ENCODE measurements around the gene UBE2N.
"Not testable (repeated sequence)": the region's sequence is repeated elsewhere in the genome, so short reads cannot be mapped to it uniquely, and the experiment has no call there.

Gene UBE2N

GRCh38 chr12:93413064-93413463 lies 28.7 kb downstream of the UBE2N start:
- TF ChIP-seq POLR2AphosphoS5 (IDR thresholded peaks at IDR 0.05; ENCODE audit: low read depth): no peak
- peak; percentile 19; the same call in 1 of the 2 replicates for TF ChIP-seq SPI1 (IDR thresholded peaks at IDR 0.05; ENCODE audit: borderline replicate concordance, low read depth)
- TF ChIP-seq REST (IDR thresholded peaks at IDR 0.05; ENCODE audit: insufficient replicate concordance, low read depth): no peak
- no peak overlapping the region for H3K27ac ChIP-seq (replicated peaks)
- DNase-seq (ENCODE audit: low read depth in 1 of 2, low spot score in 1 of 2): peak in 1 of 2 experiments; percentile 13

GRCh38 chr12:93412396-93412795 lies 29.4 kb downstream of the UBE2N start:
- not testable (repeated sequence) for H3K27ac ChIP-seq (replicated peaks); DNase-seq (ENCODE audit: low read depth in 1 of 2, low spot score in 1 of 2); H3K4me3 ChIP-seq (replicated peaks; ENCODE audit: insufficient read depth, low read length); H3K27me3 ChIP-seq (ENCODE audit: insufficient read depth, poor library complexity, severe bottlenecking)

More at GRCh38 chr12:93413064-93413463, 28.7 kb downstream of the UBE2N start:
- H3K27me3 ChIP-seq (ENCODE audit: insufficient read depth, poor library complexity, severe bottlenecking): no peaks in the 10 kb centered on the region
- no peak overlapping the region for H3K4me3 ChIP-seq (replicated peaks; ENCODE audit: insufficient read depth, low read length)

GRCh38 chr12:93411060-93411459 lies 30.7 kb downstream of the UBE2N start:
- H3K4me3 ChIP-seq (replicated peaks; ENCODE audit: insufficient read depth, low read length); DNase-seq (ENCODE audit: low read depth in 1 of 2, low spot score in 1 of 2); H3K27me3 ChIP-seq (ENCODE audit: insufficient read depth, poor library complexity, severe bottlenecking); H3K27ac ChIP-seq (replicated peaks): not testable (repeated sequence)

GRCh38 chr12:93409343-93410187 lies 32.2 kb downstream of the UBE2N start:
- not testable (repeated sequence) for H3K27ac ChIP-seq (replicated peaks); H3K27me3 ChIP-seq (ENCODE audit: insufficient read depth, poor library complexity, severe bottlenecking); DNase-seq (ENCODE audit: low read depth in 1 of 2, low spot score in 1 of 2); H3K4me3 ChIP-seq (replicated peaks; ENCODE audit: insufficient read depth, low read length)

- DNase-seq (ENCODE audit: low read depth in 1 of 2, low spot score in 1 of 2): no peak
- no peak for TF ChIP-seq SPI1 (IDR thresholded peaks at IDR 0.05; ENCODE audit: borderline replicate concordance, low read depth)
- TF ChIP-seq POLR2AphosphoS5 (IDR thresholded peaks at IDR 0.05; ENCODE audit: low read depth): no peak
- TF ChIP-seq CTCF (IDR thresholded peaks at IDR 0.05; ENCODE audit: insufficient read depth, low read length): no peak
- TF ChIP-seq REST (IDR thresholded peaks at IDR 0.05; ENCODE audit: insufficient replicate concordance, low read depth): no peak
- TF ChIP-seq GABPA (IDR thresholded peaks at IDR 0.05; ENCODE audit: low read depth): no peak
- no peaks in the 10 kb centered on the region for H3K27me3 ChIP-seq (ENCODE audit: insufficient read depth, poor library complexity, severe bottlenecking)
- H3K4me3 ChIP-seq (replicated peaks; ENCODE audit: insufficient read depth, low read length): no peak overlapping the region
- H3K27ac ChIP-seq (replicated peaks): no peak overlapping the region
These were observed 32.9 kb downstream of the UBE2N start for GRCh38 chr12:93408813-93409212.

GRCh38 chr12:93407963-93408283 lies 33.8 kb downstream of the UBE2N start:
- TF ChIP-seq SPI1 (IDR thresholded peaks at IDR 0.05; ENCODE audit: borderline replicate concordance, low read depth): no peak
- no peak for TF ChIP-seq REST (IDR thresholded peaks at IDR 0.05; ENCODE audit: insufficient replicate concordance, low read depth)
- no peak for TF ChIP-seq GABPA (IDR thresholded peaks at IDR 0.05; ENCODE audit: low read depth)
- TF ChIP-seq CTCF (IDR thresholded peaks at IDR 0.05; ENCODE audit: insufficient read depth, low read length): no peak
- no peak for TF ChIP-seq POLR2AphosphoS5 (IDR thresholded peaks at IDR 0.05; ENCODE audit: low read depth)
- Histone ChIP-seq H3K4me3 (replicated peaks; ENCODE audit: insufficient read depth, low read length) (no peak overlapping the region), H3K27ac (replicated peaks) (no peak overlapping the region)

More at GRCh38 chr12:93407963-93408283, 33.8 kb downstream of the UBE2N start:
- no peaks in the 10 kb centered on the region for H3K27me3 ChIP-seq (ENCODE audit: insufficient read depth, poor library complexity, severe bottlenecking)
- DNase-seq (ENCODE audit: low read depth in 1 of 2, low spot score in 1 of 2): no peak
